HepG2 (cell line): ENCODE results near the gene ARPC1A. TPM values are rescaled to one million over a fixed set of nuclear protein-coding genes. Genes with fewer than 3 reads are reported as not detected.
A peak's percentile ranks its signal among the peaks of the same experiment; 100 is the strongest.

Source experiments
- BRCA1 ChIP-seq: sonication (generic); formaldehyde crosslinking; IDR thresholded peaks from 2 replicates; pipeline ENCODE4 v1.4.0; 2020; ENCODE audit warnings: missing genetic modification reagents
- MTF1 ChIP-seq: sonication (generic); formaldehyde crosslinking; IDR thresholded peaks from 2 replicates; pipeline ENCODE4 v1.5.0; 2020; ENCODE audit warnings: missing genetic modification reagents
- MXI1 ChIP-seq: IDR thresholded peaks from 3 replicates; pipeline ENCODE4 v1.6.1; 2012; ENCODE audit warnings: low read depth, low read length, inconsistent platforms, borderline replicate concordance
- RBM39 ChIP-seq: fragments of 200-400 bp; formaldehyde crosslinking; IDR thresholded peaks from one replicate; pipeline ENCODE4 v1.6.1; 2018; ENCODE audit warnings: antibody characterized with exemption, mild to moderate bottlenecking, low read depth, low read length; ENCODE audit not compliant: poor library complexity, severe bottlenecking
- ZNF430 ChIP-seq: sonication (generic); formaldehyde crosslinking; IDR thresholded peaks from 2 replicates; pipeline ENCODE4 v1.9.0; 2021; ENCODE audit warnings: mild to moderate bottlenecking, missing genetic modification reagents
- ZNF468 ChIP-seq: sonication (generic); formaldehyde crosslinking; IDR thresholded peaks from 2 replicates; pipeline ENCODE4 v1.8.0; 2022; ENCODE audit warnings: mild to moderate bottlenecking, moderate library complexity, missing genetic modification reagents
- ZNF879 ChIP-seq: sonication (generic); formaldehyde crosslinking; IDR thresholded peaks from 2 replicates; pipeline ENCODE4 v1.8.1; 2023; ENCODE audit warnings: missing genetic modification reagents
- polyA plus RNA-seq, 8 experiments: library from polyadenylated mRNA; depleted of rRNA in 3 of 8; stranded (reverse) in 7 of 8; unstranded in 1 of 8; fragments of >200 nt; fragmentation: Illumina TruSeq in 4 of 8; extraction: Trizol in 4 of 8; gene quantifications; 2 replicates each; pipeline versions ENCODE4 v1.2.1 to v1.2.3, GENCODE V29; 2011 to 2016; ENCODE audit warnings: low read depth in 4 of 8, missing spikeins in 1 of 8, mixed read lengths in 1 of 8; ENCODE audit not compliant: insufficient read depth in 1 of 8
- total RNA-seq, 5 experiments: library from RNA; depleted of rRNA; stranded (reverse); fragments of >200 nt; fragmentation: Illumina TruSeq; extraction: Trizol; gene quantifications; 2 replicates each; pipeline ENCODE4 v1.2.3, GENCODE V29; 2016; ENCODE audit warnings: low read depth in 1 of 5
- TF ChIP-seq, protein P1 (sequence below): sonication (generic); formaldehyde crosslinking; IDR thresholded peaks from 2 replicates; pipeline ENCODE4 v1.4.0; 2020; ENCODE audit warnings: missing genetic modification reagents
- TF ChIP-seq, protein P2 (sequence below), 2 experiments: sonication (generic) in 1 of 2; formaldehyde crosslinking in 1 of 2; IDR thresholded peaks; 2 replicates each; pipeline versions ENCODE4 v1.4.0 to v1.6.1; 2016 to 2020; ENCODE audit warnings: borderline replicate concordance in 1 of 2, low read depth in 1 of 2, mild to moderate bottlenecking in 1 of 2, missing genetic modification reagents in 1 of 2
- TF ChIP-seq, protein P3 (sequence below): sonication (generic); formaldehyde crosslinking; IDR thresholded peaks from 2 replicates; pipeline ENCODE4 v1.4.0; 2020; ENCODE audit warnings: missing genetic modification reagents
- TF ChIP-seq, protein P4 (sequence below): sonication (generic); formaldehyde crosslinking; IDR thresholded peaks from 2 replicates; pipeline ENCODE4 v1.5.0; 2020; ENCODE audit warnings: missing genetic modification reagents, mild to moderate bottlenecking, borderline replicate concordance
- TF ChIP-seq, protein P5 (sequence below): sonication (generic); formaldehyde crosslinking; IDR thresholded peaks from 2 replicates; pipeline ENCODE4 v1.4.0; 2020; ENCODE audit warnings: mild to moderate bottlenecking, missing genetic modification reagents
- TF ChIP-seq, protein P6 (sequence below): sonication (generic); formaldehyde crosslinking; IDR thresholded peaks from 2 replicates; pipeline ENCODE4 v1.5.0; 2020; ENCODE audit warnings: mild to moderate bottlenecking, missing genetic modification reagents
- TF ChIP-seq, protein P7 (sequence below): sonication (generic); formaldehyde crosslinking; IDR thresholded peaks from 2 replicates; pipeline ENCODE4 v1.4.0; 2020; ENCODE audit warnings: mild to moderate bottlenecking, low read depth, missing genetic modification reagents

Gene ARPC1A
- total and polyA plus RNA-seq, 2 of the 13 experiments (the other 11 are each of a cell fraction or from before 2014, with no cell fraction given): 44.3 to 88.5 TPM

DNA sequence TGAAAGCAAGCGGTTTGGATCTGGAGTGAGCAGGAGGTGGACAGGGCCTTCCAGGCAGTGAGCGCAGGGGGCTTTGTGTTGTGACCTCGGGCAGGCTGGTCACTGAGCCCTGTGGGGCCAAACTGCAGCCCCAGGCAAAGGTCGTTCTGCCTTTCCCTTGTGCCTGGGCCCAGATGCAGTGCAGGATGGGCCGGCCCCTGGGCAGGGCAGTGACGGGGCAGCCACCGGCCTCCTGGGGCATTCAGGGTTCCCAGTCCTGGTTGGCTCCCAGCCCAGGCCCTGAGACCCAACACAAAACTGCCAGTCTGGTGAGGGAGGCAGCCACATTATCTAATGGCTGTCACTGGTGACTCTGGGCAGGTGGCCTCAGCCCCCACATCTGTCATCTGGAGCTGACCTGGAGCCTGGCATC, 56.0 kb downstream of the ARPC1A start (continued):
- TF ChIP-seq, protein P1, sequence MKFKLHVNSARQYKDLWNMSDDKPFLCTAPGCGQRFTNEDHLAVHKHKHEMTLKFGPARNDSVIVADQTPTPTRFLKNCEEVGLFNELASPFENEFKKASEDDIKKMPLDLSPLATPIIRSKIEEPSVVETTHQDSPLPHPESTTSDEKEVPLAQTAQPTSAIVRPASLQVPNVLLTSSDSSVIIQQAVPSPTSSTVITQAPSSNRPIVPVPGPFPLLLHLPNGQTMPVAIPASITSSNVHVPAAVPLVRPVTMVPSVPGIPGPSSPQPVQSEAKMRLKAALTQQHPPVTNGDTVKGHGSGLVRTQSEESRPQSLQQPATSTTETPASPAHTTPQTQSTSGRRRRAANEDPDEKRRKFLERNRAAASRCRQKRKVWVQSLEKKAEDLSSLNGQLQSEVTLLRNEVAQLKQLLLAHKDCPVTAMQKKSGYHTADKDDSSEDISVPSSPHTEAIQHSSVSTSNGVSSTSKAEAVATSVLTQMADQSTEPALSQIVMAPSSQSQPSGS (CRISPR knock-in tag): no peak
- TF ChIP-seq, protein P2, sequence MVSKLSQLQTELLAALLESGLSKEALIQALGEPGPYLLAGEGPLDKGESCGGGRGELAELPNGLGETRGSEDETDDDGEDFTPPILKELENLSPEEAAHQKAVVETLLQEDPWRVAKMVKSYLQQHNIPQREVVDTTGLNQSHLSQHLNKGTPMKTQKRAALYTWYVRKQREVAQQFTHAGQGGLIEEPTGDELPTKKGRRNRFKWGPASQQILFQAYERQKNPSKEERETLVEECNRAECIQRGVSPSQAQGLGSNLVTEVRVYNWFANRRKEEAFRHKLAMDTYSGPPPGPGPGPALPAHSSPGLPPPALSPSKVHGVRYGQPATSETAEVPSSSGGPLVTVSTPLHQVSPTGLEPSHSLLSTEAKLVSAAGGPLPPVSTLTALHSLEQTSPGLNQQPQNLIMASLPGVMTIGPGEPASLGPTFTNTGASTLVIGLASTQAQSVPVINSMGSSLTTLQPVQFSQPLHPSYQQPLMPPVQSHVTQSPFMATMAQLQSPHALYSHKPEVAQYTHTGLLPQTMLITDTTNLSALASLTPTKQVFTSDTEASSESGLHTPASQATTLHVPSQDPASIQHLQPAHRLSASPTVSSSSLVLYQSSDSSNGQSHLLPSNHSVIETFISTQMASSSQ (IDR thresholded peaks at IDR 0.05; ENCODE audit: low read depth): no peak
- TF ChIP-seq, protein P2 (CRISPR knock-in tag; IDR thresholded peaks at IDR 0.05; ENCODE audit: borderline replicate concordance): no peak
- TF ChIP-seq, protein P3, sequence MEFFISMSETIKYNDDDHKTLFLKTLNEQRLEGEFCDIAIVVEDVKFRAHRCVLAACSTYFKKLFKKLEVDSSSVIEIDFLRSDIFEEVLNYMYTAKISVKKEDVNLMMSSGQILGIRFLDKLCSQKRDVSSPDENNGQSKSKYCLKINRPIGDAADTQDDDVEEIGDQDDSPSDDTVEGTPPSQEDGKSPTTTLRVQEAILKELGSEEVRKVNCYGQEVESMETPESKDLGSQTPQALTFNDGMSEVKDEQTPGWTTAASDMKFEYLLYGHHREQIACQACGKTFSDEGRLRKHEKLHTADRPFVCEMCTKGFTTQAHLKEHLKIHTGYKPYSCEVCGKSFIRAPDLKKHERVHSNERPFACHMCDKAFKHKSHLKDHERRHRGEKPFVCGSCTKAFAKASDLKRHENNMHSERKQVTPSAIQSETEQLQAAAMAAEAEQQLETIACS (CRISPR knock-in tag): no peak
- TF ChIP-seq ZNF879 (CRISPR knock-in tag): no peak
- TF ChIP-seq, protein P4, sequence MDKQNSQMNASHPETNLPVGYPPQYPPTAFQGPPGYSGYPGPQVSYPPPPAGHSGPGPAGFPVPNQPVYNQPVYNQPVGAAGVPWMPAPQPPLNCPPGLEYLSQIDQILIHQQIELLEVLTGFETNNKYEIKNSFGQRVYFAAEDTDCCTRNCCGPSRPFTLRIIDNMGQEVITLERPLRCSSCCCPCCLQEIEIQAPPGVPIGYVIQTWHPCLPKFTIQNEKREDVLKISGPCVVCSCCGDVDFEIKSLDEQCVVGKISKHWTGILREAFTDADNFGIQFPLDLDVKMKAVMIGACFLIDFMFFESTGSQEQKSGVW (CRISPR knock-in tag): no peak
- TF ChIP-seq, protein P5, sequence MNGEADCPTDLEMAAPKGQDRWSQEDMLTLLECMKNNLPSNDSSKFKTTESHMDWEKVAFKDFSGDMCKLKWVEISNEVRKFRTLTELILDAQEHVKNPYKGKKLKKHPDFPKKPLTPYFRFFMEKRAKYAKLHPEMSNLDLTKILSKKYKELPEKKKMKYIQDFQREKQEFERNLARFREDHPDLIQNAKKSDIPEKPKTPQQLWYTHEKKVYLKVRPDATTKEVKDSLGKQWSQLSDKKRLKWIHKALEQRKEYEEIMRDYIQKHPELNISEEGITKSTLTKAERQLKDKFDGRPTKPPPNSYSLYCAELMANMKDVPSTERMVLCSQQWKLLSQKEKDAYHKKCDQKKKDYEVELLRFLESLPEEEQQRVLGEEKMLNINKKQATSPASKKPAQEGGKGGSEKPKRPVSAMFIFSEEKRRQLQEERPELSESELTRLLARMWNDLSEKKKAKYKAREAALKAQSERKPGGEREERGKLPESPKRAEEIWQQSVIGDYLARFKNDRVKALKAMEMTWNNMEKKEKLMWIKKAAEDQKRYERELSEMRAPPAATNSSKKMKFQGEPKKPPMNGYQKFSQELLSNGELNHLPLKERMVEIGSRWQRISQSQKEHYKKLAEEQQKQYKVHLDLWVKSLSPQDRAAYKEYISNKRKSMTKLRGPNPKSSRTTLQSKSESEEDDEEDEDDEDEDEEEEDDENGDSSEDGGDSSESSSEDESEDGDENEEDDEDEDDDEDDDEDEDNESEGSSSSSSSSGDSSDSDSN (CRISPR knock-in tag): peak; percentile 80
- TF ChIP-seq ZNF468 (CRISPR knock-in tag): no peak
- TF ChIP-seq, protein P6, sequence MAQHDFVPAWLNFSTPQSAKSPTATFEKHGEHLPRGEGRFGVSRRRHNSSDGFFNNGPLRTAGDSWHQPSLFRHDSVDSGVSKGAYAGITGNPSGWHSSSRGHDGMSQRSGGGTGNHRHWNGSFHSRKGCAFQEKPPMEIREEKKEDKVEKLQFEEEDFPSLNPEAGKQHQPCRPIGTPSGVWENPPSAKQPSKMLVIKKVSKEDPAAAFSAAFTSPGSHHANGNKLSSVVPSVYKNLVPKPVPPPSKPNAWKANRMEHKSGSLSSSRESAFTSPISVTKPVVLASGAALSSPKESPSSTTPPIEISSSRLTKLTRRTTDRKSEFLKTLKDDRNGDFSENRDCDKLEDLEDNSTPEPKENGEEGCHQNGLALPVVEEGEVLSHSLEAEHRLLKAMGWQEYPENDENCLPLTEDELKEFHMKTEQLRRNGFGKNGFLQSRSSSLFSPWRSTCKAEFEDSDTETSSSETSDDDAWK (CRISPR knock-in tag): no peak
- no peak for TF ChIP-seq ZNF430 (CRISPR knock-in tag)
- TF ChIP-seq, protein P7, sequence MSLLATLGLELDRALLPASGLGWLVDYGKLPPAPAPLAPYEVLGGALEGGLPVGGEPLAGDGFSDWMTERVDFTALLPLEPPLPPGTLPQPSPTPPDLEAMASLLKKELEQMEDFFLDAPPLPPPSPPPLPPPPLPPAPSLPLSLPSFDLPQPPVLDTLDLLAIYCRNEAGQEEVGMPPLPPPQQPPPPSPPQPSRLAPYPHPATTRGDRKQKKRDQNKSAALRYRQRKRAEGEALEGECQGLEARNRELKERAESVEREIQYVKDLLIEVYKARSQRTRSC: no peak
- no peak for TF ChIP-seq RBM39
- no peak for TF ChIP-seq MXI1
- no peak for TF ChIP-seq BRCA1
- TF ChIP-seq MTF1 (CRISPR knock-in tag): no peak
